ENCODE results near the gene STT3B. TPM values are rescaled to one million over a fixed set of nuclear protein-coding genes. Genes with fewer than 3 reads are reported as not detected.

STT3B gene
- total RNA-seq, 1 donor from 2014 or later = 181 TPM

DNA sequence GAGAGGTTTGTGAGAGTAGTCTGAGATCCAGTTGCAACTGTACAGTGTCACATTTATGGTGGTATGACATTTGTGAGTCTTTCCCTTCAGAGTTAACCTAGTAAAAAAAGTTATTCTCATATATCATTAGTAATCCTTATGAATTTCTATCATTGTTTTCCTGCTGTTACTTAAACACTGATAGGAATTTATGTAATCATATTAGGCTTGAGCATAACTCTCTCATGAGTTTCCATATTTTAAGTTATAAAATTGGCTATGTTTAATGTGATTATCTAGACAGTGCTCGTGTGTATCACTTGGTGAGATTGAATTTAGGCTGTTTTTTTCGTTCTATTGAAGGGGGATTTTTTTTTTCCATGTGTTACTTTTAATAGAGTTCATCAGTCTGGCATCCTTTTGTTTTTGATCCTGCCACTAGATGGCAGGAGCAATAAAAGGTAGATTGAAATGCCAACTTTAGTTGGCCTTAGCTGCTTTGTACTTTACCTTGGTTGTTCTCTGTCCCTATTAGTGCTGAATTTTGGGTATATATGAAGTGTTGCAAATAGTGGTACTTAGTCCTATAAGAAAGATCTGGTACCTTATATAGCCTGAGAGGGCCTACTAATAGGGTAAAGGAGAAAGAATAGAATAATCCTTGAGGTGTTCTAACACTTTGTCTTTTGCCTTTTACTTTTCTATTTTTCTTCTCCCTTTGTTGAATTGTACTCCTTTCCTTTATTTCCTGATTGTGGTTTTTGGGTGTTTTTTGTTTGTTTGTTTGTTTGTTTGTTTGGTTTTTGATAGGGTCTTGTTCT lies 17.9 kb downstream of the STT3B start:
- intact Hi-C loops (cut with micrococcal nuclease) = loop anchor here (1.0 to 5.0 kb wide), 6 partner anchors 14 to 592 kb away; no protein-coding TSS in a partner anchor

DNA sequence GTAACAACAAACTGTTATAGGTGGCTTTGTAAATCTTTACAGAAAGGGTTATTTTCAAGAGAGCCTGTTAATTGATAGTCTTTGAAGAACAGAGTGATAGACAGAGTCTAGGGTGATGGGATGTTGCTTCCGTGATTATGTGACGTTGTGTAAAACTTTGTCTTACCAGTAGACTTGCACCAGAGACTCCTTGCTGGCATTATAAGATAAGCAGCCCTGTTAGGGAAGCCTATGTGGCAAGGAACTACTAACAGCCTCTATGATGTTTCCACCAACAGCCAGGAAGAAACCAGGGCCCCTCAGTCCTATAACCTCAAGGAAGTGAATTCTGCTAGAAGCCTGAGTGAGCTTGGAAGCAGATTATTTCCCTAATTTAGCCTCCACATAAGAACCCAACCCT lies 18.9 kb downstream of the STT3B start:
- intact Hi-C loops (cut with micrococcal nuclease) = loop anchor here (2.0 to 5.0 kb wide), 3 partner anchors 15 to 591 kb away; no protein-coding TSS in a partner anchor

GRCh38 chr3:31552103-31552502 lies 19.4 kb downstream of the STT3B start:
- intact Hi-C loops (cut with micrococcal nuclease) = loop anchor here (5.0 kb wide), 2 partner anchors 85 to 590 kb away; no protein-coding TSS in a partner anchor

- intact Hi-C loops (cut with micrococcal nuclease) = loop anchor here (5.0 kb wide), 2 partner anchors 84 to 589 kb away; no protein-coding TSS in a partner anchor
Measured at GRCh38 chr3:31553258-31553657, 20.5 kb downstream of the STT3B start.

DNA sequence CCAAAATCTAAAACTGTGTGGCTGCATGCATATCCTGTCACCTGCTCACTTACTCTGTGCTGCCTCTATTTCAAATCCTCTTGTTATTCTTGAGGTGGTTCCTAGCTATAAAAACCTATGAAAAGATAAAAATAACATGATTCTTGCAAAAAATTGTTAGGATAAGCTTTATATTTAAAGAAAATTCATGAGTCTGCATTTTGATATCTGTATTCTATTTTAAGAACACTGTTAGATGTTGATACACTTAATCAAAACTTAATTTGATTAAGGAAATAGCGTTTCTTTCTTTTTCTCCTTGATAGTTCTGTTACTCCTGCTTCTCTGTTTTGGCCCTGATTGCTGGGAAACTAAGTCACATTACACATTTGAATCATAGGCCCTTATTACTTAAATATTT lies 22.5 kb downstream of the STT3B start:
- intact Hi-C loops (cut with micrococcal nuclease) = loop anchor here (1.0 to 5.0 kb wide), 2 partner anchors 10 to 42 kb away; no protein-coding TSS in a partner anchor

DNA sequence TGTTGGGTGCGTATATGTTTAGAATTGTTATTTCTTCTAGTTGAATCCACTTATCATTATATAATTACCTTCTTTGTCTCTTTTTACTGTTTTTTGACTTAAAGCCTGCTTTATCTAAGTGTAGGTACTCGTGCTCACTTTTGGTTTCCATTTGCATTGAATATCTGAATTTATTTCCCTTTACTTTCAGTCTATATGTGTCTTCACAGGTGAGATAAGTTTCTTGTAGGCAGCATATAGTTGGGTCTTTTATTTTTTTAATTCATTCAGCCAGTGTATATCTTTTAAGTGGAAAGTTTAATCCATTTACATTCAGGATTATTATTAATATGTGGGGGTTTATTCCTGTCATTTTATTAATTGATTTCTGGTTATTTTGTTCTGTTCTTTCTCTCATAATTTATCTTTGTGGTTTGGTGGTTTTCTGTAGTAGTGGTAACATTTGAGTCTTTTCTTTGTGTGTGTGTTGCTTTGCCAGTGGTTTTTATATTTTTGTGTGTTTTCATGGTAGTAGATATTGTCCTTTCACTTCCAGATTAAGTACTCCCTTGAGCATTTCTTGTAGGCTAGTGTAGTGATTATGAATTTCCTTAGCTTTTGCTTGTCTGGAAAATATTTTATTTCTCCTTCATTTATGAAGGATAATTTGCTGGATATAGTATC lies 27.3 kb downstream of the STT3B start:
- intact Hi-C loops (cut with micrococcal nuclease) = loop anchor here (1.0 to 5.0 kb wide), 3 partner anchors 8 to 37 kb away; partner anchors contain the start of gene STT3B

DNA sequence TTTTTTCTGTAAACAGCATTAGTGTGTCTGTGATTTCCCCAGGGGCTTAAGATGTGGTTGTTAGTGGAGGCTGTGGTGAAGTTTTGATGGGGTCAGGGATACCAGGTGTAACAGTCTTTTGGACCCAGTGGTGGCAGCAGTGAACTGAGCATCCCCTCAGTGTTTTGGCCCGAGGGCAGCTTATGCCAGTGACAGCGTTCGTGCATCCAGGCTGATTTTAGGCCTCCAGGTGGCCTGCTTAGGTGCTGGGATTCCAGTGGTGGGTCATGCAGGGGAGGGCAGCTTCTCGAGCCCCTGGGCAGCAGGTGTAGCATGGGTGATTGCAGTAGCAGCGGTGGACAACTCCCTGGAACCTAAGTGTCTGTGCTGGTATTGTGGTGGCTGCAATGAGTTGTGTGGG lies 29.2 kb downstream of the STT3B start:
- intact Hi-C loops (cut with micrococcal nuclease) = no loop called here

DNA sequence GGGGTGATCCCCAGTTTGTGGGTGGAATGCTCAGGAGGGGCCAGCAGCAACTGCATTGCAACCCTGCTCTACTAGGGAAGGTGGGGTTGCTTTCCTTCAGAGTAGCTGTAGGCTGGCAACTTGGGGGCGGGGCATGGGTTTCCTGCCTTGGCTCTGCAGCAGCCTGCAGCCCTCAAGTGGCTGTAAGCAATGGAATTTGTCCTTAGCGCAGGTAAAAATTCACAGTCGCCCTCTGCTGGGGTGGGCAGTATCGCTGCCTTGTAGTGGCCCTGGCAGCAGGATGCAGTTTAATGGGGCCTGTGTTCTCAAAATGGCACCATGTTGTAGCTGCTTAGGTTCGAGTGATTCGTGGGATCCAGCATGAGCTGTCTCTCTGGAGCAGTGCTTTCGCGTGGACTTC lies 29.8 kb downstream of the STT3B start:
- intact Hi-C loops (cut with micrococcal nuclease) = no loop called here

- intact Hi-C loops (cut with micrococcal nuclease) = loop anchor here (1.0 kb wide), 2 partner anchors 8 to 10 kb away; no protein-coding TSS in a partner anchor
Measured at GRCh38 chr3:31565288-31565687, 32.6 kb downstream of the STT3B start.

DNA sequence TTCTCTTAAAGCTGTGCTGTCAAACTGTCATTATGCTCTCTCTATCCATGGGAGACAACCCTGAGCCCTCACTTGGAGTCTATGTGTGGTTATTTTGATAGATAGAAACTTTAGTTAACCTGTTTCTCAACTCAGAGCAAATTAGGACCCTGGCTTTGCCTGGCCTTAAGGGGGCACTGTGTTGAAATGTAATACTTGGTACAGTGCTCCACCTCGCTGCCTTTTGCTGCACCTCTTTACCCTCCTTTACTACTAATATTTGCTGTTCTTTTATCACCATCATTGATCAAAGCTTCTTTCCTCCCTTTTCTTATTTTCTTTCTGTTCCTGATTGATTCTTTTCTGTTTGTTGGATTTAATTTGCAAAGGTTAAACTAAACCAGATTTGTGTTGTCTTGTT lies 34.3 kb downstream of the STT3B start:
- intact Hi-C loops (cut with micrococcal nuclease) = loop anchor here (2.0 kb wide), 1 partner anchor 16 kb away; no protein-coding TSS in a partner anchor

- intact Hi-C loops (cut with micrococcal nuclease) = loop anchor here (1.0 kb wide), 1 partner anchor 8 kb away; no protein-coding TSS in a partner anchor
Measured at GRCh38 chr3:31568649-31569048, 35.9 kb downstream of the STT3B start.

GRCh38 chr3:31571325-31571724 lies 38.6 kb downstream of the STT3B start:
- intact Hi-C loops (cut with micrococcal nuclease) = no loop called here

- intact Hi-C loops (cut with micrococcal nuclease) = loop anchor here (1.0 kb wide), 1 partner anchor 7 kb away; no protein-coding TSS in a partner anchor
Measured at GRCh38 chr3:31572236-31573004, 39.7 kb downstream of the STT3B start.

- intact Hi-C loops (cut with micrococcal nuclease) = loop anchor here (1.0 kb wide), 1 partner anchor 8 kb away; no protein-coding TSS in a partner anchor
Measured at GRCh38 chr3:31573036-31573779, 40.5 kb downstream of the STT3B start.

- intact Hi-C loops (cut with micrococcal nuclease) = no loop called here
Measured at GRCh38 chr3:31575448-31575847, 42.7 kb downstream of the STT3B start.

DNA sequence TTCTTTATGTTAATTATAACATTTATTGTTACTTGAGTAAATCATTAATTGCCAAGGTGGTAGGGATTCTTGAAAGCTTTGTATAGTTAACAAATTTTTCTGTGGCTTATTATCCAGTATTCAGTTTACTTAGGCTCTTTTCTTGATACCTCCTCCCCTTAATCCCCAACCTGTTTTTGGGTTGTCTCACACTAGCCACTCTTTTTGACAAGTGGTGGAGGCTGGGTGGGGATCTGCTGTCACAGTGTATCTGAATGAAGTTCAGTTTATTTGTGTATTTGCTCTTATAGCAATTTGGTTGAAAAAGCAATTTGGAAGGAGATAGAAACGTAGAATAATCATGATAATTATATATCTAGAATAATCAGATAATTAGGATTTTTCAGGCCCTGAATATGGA lies 43.8 kb downstream of the STT3B start:
- intact Hi-C loops (cut with micrococcal nuclease) = no loop called here

- intact Hi-C loops (cut with micrococcal nuclease) = no loop called here
Measured at GRCh38 chr3:31577232-31577631, 44.5 kb downstream of the STT3B start.

GRCh38 chr3:31579828-31580227 lies 47.1 kb downstream of the STT3B start:
- intact Hi-C loops (cut with micrococcal nuclease) = no loop called here

DNA sequence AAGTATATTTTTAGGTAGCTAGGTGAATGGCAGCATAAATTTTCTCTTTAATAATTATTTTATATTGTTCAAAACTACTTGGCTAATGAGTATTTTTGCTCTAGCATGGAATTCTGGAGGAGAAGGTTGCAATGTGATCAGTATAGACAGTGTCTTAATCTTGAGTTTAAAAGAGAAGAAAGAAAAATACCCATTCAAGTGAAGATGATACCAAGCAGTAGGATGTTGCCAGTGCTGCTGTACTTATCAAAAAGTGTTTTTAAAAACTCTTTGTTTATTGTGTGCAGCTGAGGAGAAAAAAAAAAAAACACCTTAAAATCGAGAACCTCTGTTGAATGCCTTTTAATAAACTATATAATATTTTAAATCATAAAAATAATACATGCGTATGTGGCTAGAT lies 47.9 kb downstream of the STT3B start:
- intact Hi-C loops (cut with micrococcal nuclease) = no loop called here

DNA sequence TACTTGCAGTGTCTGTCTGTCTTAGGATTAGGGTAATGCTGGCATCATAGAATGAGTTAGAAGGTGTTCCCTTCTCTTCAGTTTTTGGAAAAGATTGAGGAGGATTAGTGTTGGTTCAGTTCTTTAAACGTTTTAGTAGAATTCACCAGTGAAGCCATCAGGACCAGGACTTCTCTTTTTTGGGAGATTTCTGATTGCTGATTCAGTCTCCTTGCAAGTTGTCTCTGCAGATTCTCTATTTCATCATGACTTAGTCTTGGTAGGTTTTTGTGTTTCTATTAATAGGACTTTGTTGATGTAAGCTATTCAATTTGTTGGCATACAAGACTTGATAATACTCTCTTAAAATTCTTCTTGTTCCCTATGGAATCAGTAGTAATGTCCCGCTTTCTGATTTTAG lies 48.9 kb downstream of the STT3B start:
- intact Hi-C loops (cut with micrococcal nuclease) = no loop called here

Measured in T-helper 1 cell treated with Interleukin-12 subunit alpha and Interleukin-12 subunit beta and Interleukin-4 antibody, amounts not matched to agents 30 ng/mL and 1 ng/mL, for 36 hours (primary cell).